ENCODE results near the gene ATP8A2.
"Not testable (repeated sequence)": the region's sequence is repeated elsewhere in the genome, so short reads cannot be mapped to it uniquely, and the experiment has no call there.

ATP8A2 gene

GRCh38 chr13:25783601-25784024 is 411.8 kb downstream of the ATP8A2 start:
- TF ChIP-seq, protein P1, sequence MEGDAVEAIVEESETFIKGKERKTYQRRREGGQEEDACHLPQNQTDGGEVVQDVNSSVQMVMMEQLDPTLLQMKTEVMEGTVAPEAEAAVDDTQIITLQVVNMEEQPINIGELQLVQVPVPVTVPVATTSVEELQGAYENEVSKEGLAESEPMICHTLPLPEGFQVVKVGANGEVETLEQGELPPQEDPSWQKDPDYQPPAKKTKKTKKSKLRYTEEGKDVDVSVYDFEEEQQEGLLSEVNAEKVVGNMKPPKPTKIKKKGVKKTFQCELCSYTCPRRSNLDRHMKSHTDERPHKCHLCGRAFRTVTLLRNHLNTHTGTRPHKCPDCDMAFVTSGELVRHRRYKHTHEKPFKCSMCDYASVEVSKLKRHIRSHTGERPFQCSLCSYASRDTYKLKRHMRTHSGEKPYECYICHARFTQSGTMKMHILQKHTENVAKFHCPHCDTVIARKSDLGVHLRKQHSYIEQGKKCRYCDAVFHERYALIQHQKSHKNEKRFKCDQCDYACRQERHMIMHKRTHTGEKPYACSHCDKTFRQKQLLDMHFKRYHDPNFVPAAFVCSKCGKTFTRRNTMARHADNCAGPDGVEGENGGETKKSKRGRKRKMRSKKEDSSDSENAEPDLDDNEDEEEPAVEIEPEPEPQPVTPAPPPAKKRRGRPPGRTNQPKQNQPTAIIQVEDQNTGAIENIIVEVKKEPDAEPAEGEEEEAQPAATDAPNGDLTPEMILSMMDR (IDR thresholded peaks at IDR 0.05; ENCODE audit: low read depth, low read length) = no peak
- no peak overlapping the region for H3K4me3 ChIP-seq (ENCODE audit: low read depth, low read length)

DNA sequence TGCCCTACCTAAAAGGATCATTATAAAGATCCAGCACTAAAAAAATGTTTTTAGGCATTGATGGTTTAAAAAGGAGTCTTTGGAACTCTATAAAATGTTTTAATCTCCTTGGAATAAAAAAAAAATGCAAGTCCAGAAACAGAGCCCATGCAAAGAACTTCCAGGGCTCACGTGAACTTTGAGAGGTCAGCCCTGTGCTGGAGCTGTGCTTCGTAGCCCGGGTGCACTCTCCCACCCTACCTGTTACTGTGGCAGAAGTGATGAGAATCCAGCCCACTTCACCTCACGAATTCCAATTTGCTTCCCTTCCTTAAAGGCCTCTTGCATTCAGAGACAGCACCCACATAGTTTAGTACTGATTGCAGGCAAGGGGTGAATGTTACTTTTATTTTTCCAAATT is 412.3 kb downstream of the ATP8A2 start:
- TF ChIP-seq, protein P1 (IDR thresholded peaks at IDR 0.05; ENCODE audit: low read depth, low read length) = no peak

GRCh38 chr13:25790137-25790536 is 418.4 kb downstream of the ATP8A2 start:
- H3K4me3 ChIP-seq (ENCODE audit: low read depth, low read length) = not testable (repeated sequence)

More for the DNA sequence above, 412.3 kb downstream of the ATP8A2 start:
- H3K4me3 ChIP-seq (ENCODE audit: low read depth, low read length) = no peak overlapping the region

GRCh38 chr13:25795277-25795676 is 423.5 kb downstream of the ATP8A2 start:
- TF ChIP-seq, protein P1 (IDR thresholded peaks at IDR 0.05; ENCODE audit: low read depth, low read length) = no peak
- no peak overlapping the region for H3K4me3 ChIP-seq (ENCODE audit: low read depth, low read length)

- TF ChIP-seq, protein P1 (IDR thresholded peaks at IDR 0.05; ENCODE audit: low read depth, low read length) = no peak
- H3K4me3 ChIP-seq (ENCODE audit: low read depth, low read length) = no peak overlapping the region
Measured at GRCh38 chr13:25796474-25796873, 424.7 kb downstream of the ATP8A2 start.

DNA sequence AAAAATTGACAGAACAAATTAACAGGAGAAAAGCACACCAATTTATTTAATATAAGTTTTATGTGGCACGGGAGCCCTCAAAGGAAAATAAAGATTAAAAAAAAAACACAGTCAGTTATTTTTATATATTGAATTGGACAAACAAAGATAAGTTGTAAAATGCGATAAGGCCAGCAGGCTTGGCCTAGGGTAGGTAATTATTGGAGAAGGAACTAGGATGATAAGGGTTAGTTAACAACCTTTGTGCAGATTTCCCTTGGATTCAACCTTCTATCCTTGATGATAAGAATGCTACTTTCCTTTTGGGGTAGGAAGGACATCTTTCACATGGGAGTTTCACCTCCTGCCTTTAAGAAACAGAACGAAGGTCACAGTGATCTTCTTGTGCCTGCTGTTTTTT is 427.2 kb downstream of the ATP8A2 start:
- no peak overlapping the region for H3K4me3 ChIP-seq (ENCODE audit: low read depth, low read length)
- TF ChIP-seq, protein P1 (IDR thresholded peaks at IDR 0.05; ENCODE audit: low read depth, low read length) = no peak

GRCh38 chr13:25800523-25800922 is 428.7 kb downstream of the ATP8A2 start:
- no peak overlapping the region for H3K4me3 ChIP-seq (ENCODE audit: low read depth, low read length)
- TF ChIP-seq, protein P1 (IDR thresholded peaks at IDR 0.05; ENCODE audit: low read depth, low read length) = no peak

GRCh38 chr13:25802579-25802978 is 430.8 kb downstream of the ATP8A2 start:
- TF ChIP-seq, protein P1 (IDR thresholded peaks at IDR 0.05; ENCODE audit: low read depth, low read length) = no peak
- H3K4me3 ChIP-seq (ENCODE audit: low read depth, low read length) = no peak overlapping the region

Measured in WI38 (cell line).